DMS79 treated with DMSO at 0.1 percent for 48 hours (cell line): ENCODE measurements around the gene GOLGA8M.
"Not testable (repeated sequence)": the region's sequence is repeated elsewhere in the genome, so short reads cannot be mapped to it uniquely, and the experiment has no call there.

Source experiments
- DNase-seq: peaks from one replicate; lab custom pipeline; 2025; lab: John Stamatoyannopoulos, UW

Gene GOLGA8M

DNA sequence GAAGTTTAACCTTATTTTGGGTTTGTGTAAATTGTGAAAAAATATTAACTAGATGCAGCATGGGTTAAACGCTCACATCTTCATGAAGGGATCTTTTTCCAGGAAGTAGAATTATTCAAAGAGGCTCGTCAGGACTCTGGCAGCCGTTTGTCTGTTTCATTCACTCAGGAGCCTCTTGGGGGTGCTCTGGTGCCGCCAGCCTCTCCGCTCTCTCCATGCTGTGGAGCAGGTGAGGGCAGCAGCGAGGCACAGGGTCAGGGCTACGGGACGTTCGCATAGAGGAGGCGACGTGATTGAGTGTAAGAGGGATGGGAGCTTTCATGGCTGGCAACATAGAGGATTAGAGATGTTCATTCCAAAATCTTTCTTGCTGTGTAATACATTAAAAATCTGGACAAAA is 48.5 kb downstream of the GOLGA8M start:
- not testable (repeated sequence) for DNase-seq

DNA sequence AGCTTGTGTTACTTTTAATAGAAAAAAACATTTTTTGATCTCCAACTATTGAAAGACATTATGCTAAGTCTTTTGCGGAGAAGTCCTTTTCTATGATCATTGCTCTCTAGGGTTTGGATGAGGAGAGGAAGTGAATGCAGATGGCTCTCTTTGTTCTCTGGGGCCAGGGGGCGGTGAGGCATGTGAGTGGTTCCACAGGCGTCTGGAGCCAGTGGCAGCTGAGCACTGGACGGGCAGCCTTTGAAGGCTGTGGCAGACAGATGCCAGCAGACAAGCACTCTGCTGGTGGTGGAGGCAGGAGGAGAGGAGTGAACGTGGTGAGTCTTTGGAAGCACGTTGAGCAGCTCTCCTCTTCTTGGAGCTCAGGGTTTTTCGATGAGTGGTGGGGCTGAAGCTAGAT is 51.5 kb downstream of the GOLGA8M start:
- not testable (repeated sequence) for DNase-seq

DNA sequence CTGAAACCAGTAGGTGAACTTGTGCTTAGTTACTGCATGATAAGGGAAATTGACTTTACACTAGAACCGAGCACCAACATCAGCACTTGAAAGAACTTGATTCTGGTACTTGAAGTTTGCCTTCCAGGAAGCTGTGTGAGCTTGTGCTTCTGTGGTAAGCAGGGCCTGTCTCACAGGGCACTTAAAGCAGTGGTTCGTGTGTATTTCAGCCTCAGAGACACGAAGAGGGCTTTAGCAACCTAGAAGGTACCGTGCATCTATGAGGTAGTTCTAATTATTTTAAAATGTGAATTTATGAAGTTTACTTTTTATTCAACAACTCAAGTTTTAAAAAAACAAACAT is 56.2 kb downstream of the GOLGA8M start:
- not testable (repeated sequence) for DNase-seq

DNA sequence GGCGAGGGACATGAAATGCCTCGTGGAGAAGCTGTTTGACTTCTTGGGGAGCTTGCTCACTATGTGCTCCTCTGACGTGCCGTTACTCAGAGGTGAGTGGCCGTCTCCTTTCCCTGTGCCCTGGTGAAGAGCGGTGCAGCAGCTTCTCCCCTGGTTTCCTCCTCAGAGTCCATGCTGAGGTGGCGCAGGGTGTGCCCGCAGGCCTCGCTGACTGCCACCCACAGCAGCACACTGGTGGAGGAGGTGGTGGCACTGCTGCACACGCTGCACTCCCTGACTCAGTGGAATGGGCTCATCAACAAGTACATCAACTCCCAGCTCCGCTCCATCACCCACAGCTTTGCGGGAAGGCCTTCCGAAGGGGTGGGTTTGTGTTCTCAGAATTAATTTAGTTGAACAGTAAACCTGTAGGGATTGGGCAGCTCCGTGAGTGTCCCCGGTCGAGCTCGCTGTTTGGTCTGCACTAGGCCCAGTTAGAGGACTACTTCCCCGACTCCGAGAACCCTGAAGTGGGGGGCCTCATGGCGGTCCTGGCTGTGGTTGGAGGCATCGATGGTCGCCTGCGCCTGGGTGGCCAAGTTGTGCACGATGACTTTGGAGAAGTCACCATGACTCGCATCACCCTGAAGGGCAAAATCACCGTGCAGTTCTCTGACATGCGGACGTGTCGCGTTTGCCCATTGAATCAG is 56.7 kb downstream of the GOLGA8M start:
- DNase-seq: not testable (repeated sequence)

DNA sequence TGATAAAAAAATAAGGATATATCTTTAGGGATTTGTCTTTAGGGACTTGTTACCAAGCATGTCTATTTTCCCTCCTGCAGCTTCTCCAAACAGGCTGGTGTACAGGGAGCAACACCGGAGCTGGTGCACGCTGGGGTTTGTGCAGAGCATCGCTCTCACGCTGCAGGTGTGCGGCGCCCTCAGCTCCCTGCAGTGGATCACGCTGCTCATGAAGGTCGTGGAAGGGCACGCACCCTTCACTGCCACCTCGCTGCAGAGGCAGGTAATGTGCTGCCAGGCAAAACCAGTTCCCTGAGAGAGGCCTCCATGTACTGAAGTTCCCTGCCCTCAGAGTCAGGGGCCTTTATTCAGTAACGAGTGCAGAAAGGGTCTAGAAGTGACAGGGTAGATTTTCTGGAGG is 58.0 kb downstream of the GOLGA8M start:
- not testable (repeated sequence) for DNase-seq

DNA sequence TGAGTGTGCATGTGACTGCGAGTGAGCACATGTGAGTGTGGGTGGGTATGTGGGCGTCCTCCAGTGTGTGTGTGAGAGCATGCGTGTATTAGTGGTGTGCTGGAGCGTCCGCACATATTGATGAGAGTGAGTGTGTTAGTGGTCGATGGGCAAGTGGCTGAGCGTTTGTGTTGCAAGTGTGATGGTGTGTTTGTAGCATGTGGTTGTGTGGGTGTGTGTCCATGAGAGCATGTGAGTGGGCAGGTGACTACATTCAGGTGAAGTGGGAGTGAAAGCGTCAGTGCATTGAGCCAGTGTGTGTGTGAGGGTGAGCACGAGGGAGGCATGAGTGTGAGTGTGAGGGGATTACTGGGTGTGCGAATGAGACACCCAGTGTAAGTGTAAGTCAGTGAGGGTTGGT is 59.7 kb downstream of the GOLGA8M start:
- DNase-seq: not testable (repeated sequence)
